ENCODE data around the gene LILRB4.
"Not testable (repeated sequence)": the region's sequence is repeated elsewhere in the genome, so short reads cannot be mapped to it uniquely, and the experiment has no call there.

The LILRB4 gene

DNA sequence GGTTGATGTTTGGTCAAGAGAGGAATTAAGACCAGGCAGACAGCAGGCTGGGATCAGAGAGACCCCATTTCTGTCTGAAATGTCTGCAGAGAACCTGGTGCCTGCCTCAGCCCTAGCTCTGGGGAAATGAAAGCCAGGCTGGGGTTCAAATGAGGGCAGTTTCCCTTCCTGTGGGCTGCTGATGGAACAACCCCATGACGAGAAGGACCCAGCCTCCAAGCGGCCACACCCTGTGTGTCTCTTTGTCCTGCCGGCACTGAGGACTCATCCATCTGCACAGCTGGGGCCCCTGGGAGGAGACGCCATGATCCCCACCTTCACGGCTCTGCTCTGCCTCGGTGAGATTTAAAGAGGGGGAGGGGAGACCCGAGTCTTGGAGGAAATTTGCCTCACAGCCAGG, at the start of gene LILRB4:
TSS of gene LILRB4 (plus strand) at position 256 of the 400 bp plus-strand sequence. CDS start at position 305, 49 bp downstream.
- no peak for DNase-seq

DNA sequence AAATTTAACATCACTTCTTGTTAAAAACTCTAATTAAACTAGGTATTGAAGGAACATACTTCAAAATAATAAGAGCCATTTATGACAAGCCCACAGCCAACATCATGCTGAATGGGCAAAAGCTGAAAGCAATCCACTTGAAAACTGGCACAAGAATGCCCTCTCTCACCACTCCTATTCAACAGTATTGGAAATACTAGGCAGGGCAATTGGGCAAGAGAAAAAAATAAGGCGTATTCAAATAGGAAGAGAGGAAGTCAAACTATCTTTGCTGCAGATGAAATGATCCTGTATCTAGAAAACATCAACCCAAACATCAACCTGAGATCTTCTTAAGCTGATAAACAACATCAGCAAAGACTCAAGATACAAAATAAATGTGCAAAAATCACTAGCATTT, 48.1 kb upstream of the LILRB4 start:
- no peak for DNase-seq

DNA sequence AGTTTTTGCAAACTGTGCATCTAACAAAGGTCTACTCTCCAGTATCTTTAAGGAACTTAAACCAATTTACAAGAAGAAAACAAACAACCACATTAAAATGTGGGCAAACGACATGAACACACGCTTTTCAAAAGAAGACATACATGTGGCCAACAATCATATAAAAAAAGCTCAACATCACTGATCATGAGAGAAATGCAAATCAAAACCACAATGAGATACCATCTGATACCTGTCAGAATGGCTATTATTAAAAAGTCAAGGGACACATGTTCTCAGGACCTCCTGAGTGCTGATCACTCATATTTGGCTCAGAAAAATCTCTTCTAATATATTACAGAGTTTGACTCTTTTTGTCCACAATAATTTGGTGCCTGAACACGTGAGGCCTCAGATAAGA, 46.7 kb upstream of the LILRB4 start:
- DNase-seq = no peak

DNA sequence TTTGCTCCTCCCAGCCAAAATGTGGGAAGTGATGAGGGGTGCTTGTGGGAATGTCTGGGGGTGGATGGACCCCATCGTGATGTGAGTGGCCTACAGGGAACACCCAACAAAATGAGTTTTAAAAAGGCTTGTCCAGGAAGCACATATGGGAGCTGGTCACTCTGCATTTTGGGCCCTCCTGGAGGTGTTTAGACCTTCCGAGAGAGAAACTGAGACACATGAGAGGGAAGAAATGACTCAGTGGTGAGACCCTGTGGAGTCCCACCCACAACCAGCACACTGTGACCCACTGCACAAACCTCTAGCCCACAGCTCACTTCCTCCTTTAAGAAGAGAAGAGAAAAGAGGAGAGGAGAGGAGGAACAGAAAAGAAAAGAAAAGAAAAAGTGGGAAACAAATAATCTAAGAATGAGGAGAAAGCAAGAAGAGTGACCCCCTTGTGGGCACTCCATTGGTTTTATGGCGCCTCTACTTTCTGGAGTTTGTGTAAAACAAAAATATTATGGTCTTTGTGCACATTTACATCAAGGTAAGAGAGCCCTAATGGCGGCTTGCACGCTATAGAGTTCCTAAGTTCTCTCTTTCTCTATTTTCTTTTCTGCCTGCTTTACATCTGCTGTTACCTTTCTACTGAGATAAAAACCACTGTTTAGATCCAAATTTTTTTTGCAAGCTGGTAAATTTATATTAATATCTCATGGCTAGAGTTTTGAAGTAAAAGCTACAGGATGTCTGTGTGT, 45.8 kb upstream of the LILRB4 start:
- DNase-seq = no peak

DNA sequence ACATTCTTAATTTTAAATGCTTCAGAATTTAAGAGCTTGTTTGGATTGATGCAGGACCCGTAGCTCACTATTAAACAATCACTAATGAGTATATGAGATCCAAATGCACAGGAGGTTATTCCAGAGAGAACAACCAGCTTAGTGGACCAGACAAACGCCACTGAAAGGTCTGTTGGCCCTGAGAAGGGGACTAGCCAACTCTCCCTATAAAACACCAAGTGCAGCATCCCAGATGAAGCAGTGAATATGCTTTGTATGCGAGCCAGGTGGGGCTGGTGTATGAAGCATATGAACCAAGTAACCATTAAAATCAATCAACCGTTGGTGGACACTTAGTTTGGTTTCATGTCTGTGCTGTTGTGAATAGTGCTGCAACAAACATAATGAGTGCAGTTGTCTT, 42.3 kb upstream of the LILRB4 start:
- no peak for DNase-seq

DNA sequence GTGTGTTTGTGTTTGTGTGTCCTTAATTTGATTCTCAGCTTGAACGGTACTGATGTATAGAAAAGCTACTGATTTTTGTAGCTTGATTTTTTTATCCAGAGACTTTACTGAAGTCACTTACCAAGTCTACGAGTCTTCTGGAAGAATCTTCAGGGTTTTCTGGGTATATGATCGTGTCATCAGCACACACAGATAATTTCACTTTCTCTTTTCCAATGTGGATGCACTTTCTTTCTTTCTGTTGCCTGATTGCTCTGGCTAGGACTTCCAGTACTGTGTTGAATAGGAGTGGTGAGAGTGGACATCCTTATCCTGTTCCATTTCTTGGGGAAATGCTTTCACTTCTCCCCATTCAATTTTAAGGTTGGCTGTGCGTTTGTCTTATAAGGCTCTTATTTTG, 40.4 kb upstream of the LILRB4 start:
- no peak for DNase-seq

DNA sequence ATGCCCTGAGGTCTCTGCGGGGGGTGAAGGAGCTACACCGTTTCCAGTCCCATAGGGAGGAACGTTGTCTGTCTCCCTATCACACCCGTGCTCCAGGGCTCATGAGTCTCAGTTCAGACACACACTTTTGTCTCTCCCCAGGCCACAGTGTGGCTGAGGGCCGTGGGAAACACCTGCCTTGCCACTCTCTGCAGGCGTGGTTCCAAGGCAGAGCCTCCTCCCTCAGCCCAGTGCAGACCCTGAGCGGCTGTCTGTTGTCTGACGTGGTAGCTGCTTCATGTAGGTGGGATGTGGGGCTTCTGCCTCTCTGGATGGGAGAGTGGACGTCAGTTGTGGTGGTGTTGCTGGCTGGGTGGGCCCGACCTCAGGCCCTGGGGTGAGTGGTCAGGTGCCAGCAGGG, 38.6 kb upstream of the LILRB4 start:
- not testable (repeated sequence) for DNase-seq

DNA sequence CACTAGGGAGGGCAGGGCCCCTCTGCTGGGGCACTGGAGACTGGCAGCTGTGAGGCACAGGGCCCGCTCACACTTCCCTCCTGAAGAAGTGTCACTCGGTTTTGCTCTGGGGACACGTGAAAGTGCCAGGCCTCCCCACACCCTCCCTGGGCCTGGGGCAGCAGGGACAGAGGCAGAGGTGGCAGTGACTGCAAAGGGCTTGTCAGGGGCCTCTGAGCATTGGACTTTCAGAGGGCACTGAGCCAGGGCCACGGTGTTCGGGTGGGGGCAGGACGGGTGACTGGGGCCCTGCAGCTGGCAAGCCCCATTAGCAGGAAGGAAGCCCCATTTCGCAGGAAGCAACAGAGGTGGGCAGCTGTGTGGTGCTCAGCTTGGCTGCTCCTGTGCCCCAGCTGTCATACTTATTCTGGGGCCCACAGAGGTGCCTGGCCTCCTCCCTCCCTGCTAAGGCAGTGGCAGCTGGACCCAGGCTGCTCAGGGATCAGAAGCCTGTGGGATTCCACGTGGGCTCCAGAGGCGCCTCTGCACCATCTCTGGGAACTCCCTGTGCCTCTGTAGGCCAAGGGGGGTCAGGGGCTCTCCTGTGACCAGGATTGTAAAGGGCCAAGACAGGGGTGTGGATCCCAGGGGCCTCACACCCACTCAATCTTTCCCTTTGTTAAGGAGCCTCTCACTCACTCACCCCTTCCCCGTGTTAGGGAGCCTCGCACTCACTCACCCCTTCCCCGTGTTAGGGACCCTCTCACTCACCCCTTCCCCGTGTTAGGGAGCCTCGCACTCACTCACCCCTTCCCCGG, 37.7 kb upstream of the LILRB4 start:
- DNase-seq = not testable (repeated sequence)

DNA sequence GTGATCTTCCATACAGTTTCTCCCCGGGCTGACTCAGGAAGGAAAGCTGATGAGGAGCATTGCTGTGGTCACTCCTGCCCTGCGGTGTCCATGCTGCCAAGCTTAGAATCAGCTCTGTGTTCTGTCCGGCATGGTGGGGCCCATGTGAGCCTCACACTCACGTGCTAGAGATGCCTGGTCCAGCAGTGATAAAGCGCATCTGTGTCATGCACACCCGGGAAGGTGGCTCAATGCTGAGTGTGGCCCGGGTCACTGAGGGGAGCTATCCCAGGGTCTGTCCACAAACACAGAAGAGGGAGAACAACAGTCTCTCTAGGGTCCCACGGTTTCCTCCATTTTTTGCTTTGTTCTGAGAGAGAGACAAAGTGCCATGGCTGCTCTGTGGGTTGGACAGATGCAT, 36.0 kb upstream of the LILRB4 start:
- DNase-seq = no peak

DNA sequence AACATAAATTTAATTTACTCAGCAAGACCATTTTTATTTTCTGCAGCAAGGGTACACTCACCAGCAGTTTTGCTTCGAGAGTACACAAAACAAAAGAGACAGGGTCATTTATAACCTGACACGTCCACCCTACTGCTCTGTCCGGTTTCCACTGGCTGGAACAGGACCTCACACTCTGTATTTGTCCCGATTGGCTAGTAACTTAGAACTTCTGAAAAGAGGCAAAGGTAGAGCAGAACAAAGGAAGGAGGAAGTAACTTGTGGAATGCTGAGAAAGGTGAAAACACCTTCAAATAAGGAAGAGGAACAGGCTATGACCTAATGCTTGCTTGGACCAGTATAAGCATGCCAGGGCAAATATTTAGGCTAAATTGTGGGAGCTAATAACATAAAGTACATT, 34.9 kb upstream of the LILRB4 start:
- DNase-seq = not testable (repeated sequence)

DNA sequence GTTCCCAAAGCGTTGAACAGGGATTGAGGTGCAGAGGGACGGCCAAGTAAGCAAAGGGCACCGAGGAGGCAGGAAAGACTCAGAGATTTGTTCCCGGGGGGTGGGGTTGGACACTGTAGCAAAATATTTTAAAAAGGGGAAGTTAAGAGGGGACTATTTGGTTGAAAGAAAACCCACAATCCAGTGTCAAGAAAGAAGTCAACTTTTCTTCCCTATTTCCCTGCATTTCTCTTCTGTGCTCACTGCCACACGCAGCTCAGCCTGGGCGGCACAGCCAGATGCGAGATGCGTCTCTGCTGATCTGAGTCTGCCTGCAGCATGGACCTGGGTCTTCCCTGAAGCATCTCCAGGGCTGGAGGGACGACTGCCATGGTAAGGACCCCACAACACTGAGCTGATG, 32.5 kb upstream of the LILRB4 start, which contains the start of gene LILRB1:
TSS of gene LILRB1 (plus strand) at position 223 of the 400 bp plus-strand sequence. CDS start 590 bp downstream, outside the sequence.
- DNase-seq = not testable (repeated sequence)

DNA sequence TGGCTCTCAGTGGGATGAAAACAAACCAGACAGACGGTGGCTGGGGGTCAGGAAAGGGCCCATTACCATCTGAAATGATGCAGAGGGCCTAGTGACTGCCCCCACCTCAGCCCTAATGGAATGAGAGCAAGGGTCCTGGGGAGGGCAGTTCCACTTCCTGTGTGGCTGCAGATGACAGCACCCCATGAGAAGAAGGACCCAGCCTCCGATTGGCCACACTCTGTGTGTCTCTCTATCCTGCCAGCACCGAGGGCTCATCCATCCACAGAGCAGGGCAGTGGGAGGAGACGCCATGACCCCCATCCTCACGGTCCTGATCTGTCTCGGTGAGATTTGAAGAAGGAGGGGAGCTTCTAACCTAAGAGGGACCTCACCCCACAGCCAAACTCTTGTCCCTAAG, 32.0 kb upstream of the LILRB4 start:
- DNase-seq = no peak

DNA sequence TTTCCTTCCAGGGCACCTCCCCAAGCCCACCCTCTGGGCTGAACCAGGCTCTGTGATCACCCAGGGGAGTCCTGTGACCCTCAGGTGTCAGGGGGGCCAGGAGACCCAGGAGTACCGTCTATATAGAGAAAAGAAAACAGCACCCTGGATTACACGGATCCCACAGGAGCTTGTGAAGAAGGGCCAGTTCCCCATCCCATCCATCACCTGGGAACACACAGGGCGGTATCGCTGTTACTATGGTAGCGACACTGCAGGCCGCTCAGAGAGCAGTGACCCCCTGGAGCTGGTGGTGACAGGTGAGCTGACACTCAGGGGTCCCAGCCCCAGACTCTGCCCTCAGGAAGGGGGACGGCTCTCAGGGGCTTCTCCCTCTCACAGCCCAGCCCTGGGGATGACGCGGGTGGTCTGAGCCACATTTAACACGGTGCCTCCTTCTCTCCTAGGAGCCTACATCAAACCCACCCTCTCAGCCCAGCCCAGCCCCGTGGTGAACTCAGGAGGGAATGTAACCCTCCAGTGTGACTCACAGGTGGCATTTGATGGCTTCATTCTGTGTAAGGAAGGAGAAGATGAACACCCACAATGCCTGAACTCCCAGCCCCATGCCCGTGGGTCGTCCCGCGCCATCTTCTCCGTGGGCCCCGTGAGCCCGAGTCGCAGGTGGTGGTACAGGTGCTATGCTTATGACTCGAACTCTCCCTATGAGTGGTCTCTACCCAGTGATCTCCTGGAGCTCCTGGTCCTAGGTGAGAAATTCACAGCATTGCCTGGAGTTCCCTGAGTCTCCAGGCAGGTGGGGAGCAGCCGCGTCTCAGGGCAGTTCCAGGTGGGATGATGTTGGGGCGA, 31.1 kb upstream of the LILRB4 start:
- DNase-seq = not testable (repeated sequence)

DNA sequence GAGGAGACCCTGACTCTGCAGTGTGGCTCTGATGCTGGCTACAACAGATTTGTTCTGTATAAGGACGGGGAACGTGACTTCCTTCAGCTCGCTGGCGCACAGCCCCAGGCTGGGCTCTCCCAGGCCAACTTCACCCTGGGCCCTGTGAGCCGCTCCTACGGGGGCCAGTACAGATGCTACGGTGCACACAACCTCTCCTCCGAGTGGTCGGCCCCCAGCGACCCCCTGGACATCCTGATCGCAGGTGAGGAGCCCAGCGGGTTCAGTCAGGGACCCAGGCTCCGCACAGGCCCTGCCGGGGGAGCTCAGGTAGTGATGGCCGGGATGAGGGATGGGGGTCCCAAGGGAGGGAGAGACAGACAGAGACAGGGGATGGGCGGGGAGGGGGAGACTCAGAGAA, 30.3 kb upstream of the LILRB4 start:
- not testable (repeated sequence) for DNase-seq

DNA sequence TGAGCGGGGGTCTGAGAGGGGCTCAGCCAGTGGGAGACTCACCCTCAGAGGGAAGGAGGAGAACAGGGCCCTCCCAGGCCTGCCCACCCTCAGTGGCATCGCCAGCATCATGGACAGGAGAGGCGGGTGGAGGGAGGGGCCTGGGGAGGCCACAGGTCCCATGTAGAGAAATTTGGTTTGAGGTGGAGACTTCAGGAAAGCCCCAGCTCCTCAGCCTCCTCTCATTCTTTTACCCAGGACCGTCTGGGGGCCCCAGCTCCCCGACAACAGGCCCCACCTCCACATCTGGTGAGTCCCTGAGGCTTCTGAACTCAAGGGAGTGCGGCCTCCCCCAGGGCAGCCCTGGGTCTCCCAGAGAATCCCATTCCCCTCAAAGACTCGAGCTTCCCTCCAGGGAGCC, 29.4 kb upstream of the LILRB4 start:
- DNase-seq = no peak

DNA sequence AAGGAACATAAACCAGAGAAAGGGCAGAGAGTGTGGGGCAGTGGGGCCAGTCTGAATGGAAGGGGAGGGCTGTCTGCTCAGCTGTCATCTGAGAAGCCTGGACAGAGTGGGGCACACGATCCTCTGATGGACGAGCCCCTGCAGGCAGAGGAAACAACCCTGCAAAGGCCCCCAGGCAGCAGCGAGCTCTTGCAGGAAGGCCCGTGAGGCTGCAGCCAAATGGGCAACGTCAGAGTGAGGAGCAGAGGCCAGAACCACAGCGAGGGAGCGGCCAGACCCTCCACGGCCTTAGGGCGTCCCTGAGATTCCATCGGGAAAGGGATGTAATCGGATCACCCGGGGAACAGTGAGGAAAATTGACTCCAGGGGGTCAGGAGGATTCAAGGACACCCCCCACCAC, 26.7 kb upstream of the LILRB4 start:
- not testable (repeated sequence) for DNase-seq

DNA sequence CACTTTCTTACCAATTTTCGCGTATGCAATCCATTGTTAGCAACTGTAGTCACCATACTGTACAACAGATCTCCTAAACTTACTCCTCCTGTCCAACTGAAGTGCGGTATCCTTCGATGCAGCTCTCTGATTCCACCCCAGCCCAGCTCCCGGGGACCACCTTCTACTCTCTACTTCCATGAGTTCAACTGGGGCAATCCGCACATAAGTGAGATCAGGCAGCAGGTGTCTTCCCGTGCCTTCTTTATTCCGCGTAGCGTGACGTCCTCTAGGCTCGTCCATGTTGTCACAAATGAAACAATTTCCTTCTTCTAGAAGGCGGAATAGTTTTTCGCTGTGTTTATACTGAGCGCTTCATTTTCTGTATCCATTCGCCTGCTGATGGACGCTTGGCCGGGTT, 24.1 kb upstream of the LILRB4 start:
- no peak for DNase-seq

DNA sequence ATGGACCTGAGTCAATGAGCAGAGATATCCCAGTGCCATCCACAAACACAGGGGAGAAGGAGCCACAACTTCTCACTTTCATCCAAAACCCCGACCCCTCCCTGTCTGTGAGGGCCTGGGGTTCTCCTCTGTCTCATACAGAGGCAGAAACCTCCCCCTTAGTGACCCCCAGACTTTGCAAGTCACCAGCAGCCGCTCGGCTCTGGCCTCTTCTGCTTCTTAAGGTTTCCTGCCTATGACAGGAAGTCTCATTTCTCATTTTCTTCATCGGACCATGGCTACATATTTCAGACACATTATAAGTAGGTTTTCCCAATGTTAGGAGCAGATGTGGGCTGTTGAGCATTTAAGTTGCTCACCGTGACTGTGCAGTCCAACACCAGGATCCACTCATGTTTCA, 19.8 kb upstream of the LILRB4 start:
- not testable (repeated sequence) for DNase-seq

DNA sequence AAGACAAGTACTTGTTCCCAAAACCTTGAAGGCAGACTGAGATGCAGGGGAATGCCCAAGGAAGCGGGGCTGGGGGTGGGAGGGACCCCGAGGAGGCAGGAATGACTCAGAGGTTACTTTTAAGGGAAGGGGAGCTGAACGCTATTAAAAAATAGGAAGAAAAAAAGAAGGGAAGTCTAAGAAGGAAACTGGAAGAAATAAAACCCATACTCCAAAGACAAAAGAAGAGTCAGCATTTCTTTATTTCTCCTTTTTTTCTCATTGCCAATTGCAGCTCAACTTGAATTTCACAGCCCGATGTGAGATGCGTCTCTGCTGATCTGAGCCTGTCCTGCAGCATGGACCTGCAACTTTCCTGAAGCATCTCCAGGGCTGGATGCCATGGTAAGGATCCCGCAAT, 19.2 kb upstream of the LILRB4 start:
- DNase-seq = not testable (repeated sequence)

DNA sequence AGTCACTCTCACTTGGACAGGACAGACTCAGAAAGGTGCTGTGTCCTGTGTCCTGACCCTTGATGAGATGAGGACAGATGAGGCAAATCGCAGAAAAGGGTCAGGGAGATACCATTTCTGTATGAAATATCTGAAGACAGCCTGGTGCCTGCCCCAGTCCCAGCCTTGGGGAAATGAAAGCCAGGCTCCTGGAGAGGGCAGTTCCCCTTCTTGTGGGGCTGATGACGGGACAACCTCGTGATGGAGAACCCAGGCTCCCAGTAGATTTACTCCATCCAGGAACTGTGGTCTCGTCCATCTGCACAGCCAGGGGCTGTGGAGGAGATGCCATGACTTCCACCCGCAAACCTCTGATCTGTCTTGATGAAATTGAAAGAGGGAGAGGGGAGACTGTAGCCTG, 18.7 kb upstream of the LILRB4 start:
- DNase-seq = no peak

DNA sequence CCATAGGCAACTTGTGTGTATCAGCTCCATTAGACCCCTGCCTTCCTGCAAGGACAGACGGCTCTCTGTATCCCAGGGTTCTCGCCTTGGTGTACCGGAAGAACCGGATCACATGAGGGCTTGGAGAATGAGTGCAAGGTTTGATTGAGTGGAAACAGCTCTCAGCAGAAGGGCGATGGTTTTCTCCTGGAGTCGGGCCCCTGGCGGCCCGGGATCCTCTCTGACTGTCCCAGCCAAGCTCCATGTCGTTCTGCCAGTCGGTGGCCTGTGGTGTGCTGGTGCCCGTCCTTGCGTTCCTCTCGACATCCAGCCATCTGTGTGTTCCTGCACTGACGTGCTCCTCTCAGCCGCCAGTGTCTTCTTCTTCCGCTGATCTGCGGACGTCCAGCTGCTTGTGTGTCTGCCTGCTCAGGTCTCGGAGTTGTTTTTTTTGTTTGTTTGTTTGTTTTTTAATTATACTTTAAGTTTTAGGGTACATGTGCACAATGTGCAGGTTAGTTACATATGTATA, 16.4 kb upstream of the LILRB4 start:
- DNase-seq = no peak

DNA sequence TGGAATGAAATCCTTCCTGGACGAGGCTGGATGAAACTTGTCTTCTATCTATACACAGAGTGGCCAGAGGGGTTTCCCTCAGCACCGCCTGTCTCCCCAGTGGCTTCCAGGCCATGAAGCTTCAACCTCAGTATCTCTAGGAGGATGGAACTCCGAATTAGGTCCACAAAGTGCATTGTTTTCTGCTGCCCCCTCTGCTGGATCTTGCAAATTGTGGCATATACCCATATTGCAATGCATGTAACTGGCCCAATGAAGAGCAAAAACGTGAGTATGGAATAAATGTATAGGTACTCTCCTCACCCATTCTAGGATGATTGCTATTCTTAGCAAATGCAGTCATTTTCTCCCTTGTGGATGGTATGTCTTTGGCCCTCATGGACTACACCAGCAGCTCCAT, 14.7 kb upstream of the LILRB4 start:
- DNase-seq = no peak

DNA sequence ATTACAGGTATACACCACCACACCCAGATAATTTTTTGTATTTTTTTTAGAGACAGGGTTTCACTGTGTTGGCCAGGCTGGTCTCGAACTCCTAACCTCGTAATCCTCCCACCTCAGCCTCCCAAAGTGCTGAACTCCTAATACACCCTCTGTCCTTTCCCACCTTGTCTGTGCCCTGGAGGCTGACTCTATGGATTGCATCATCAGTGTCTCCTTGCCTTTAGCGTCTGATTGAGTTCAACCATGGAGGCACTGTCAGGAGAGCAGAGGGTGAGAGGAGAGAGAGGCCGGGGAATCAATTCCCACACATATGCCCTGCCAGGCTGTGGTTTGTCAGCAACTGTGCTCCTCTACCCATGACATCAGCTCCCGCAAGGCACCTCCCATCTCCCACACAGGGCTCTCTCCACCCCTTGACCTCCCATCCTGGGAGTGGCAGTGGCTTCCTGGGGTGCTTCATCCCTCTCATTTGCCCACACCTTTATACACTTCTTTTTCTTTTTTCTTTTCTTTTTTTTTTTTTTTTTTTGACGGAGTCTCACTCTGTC, 12.6 kb upstream of the LILRB4 start:
- DNase-seq = no peak

Measured in NCI-H1105 (cell line).